ENCODE measurements around the gene TBCB.
"Not testable (repeated sequence)": the region's sequence is repeated elsewhere in the genome, so short reads cannot be mapped to it uniquely, and the experiment has no call there.

The TBCB gene

GRCh38 chr19:36139473-36140303 is 24.4 kb downstream of the TBCB start, which contains the start of gene CAPNS1:
CAPNS1 (plus strand) TSS chr19:36140066; CDS start chr19:36141012, 946 bp downstream.
- peak; percentile 97 for DNase-seq

- peak; percentile 56 for DNase-seq
Observed at GRCh38 chr19:36140304-36141038, 25.2 kb downstream of the TBCB start.

- DNase-seq: peak; percentile 86
Observed at GRCh38 chr19:36141039-36141927, 26.0 kb downstream of the TBCB start.

- no peak for DNase-seq
Observed at GRCh38 chr19:36142046-36142445, 26.8 kb downstream of the TBCB start.

GRCh38 chr19:36142496-36142895 is 27.2 kb downstream of the TBCB start:
- DNase-seq: no peak

- no peak for DNase-seq
Observed at GRCh38 chr19:36144624-36145023, 29.4 kb downstream of the TBCB start.

GRCh38 chr19:36149673-36150406 is 34.6 kb downstream of the TBCB start:
- DNase-seq: no peak

- DNase-seq: no peak
Observed at GRCh38 chr19:36150586-36150985, 35.3 kb downstream of the TBCB start.

GRCh38 chr19:36151144-36152018 is 36.1 kb downstream of the TBCB start:
- no peak for DNase-seq

GRCh38 chr19:36152019-36152351 is 36.7 kb downstream of the TBCB start:
- DNase-seq: no peak

- no peak for DNase-seq
Observed at GRCh38 chr19:36152352-36153091, 37.3 kb downstream of the TBCB start, which contains the start of gene COX7A1. COX7A1 (minus strand) TSS chr19:36152447; CDS start chr19:36152407, 40 bp downstream.

- no peak for DNase-seq
Observed at GRCh38 chr19:36153126-36153525, 37.9 kb downstream of the TBCB start.

- DNase-seq: no peak
Observed at GRCh38 chr19:36160821-36161596, 45.7 kb downstream of the TBCB start.

GRCh38 chr19:36163813-36164212 is 48.5 kb downstream of the TBCB start:
- DNase-seq: no peak

- DNase-seq: no peak
Observed at GRCh38 chr19:36169084-36169760, 54.0 kb downstream of the TBCB start.

GRCh38 chr19:36172852-36173251 is 57.6 kb downstream of the TBCB start:
- DNase-seq: no peak

- DNase-seq: not testable (repeated sequence)
Observed at GRCh38 chr19:36173846-36174245, 58.6 kb downstream of the TBCB start.

All from inflammatory macrophage treated with lipopolysaccharide for 4 hours (primary cell).